GM21381 (cell line): Measurements from ENCODE around the gene DYNLT4.
"Not testable (repeated sequence)": the region's sequence is repeated elsewhere in the genome, so short reads cannot be mapped to it uniquely, and the experiment has no call there.

Experiments used
- ATAC-seq: cut with Tn5 transposase; IDR thresholded peaks from one replicate; pipeline ENCODE4 v1.9.1; 2021; ENCODE audit warnings: mild to moderate bottlenecking, moderate library complexity; ENCODE audit not compliant: unreplicated experiment

Gene DYNLT4

DNA sequence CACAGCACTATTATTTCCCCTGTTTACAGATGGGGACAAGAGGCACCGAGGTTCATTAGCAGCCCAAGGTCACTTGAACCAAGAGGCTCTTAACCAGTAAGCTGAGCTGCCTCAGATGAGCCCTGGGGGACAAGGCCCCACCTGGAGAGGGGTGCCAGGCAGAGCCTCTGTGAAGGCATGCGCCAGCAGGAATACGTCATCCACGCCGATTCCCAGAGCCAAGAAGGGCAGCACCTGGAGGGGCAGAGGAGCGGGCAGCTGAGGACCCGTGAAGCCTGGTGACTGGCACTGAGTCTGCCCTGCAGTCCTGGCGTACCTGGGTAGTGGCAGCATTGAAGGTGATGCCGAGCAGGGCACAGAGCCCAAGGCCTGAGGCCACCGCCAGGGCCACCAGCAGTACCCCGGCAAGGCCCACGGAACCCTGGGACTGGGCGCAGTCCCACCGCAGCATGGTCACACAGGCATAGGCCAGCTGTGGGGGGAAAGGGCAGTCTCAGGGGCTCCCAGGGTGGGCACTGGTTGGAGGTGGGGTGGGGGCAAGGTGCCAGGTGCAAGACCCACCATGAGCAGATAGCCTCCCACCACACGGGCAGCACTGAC is 21.8 kb upstream of the DYNLT4 start:
- ATAC-seq: no peak

DNA sequence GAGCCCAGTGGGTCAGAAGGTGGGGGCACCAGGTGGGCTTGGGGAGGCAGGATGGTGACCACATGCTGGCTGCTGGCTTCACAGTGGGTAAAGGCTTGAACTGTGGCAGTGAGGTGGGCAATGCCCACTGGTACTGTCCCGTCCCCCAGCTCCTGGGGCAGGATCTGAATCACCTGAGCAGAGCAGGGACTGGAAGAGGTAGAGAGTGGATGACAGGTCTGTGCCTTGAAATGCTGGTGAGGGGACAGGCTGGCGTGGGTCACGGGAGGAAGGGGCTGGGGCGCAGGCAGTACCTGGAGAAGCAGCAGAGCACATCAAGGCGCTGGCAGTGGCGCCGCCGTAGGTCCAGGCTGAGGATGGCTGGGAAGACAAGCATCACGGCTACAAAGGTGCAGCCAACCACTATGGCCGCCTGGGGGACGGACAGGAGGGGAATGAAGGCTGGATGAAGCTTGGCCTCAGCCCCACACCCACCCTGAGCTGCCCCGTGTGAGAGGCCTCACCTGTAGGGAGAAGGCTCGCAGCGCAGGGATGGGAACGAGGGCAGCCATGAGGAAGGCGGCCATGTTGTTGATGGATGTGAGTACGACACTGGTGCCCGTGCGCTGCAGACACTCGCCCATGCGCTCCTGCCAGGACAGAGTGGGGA is 21.0 kb upstream of the DYNLT4 start:
- ATAC-seq: no peak

DNA sequence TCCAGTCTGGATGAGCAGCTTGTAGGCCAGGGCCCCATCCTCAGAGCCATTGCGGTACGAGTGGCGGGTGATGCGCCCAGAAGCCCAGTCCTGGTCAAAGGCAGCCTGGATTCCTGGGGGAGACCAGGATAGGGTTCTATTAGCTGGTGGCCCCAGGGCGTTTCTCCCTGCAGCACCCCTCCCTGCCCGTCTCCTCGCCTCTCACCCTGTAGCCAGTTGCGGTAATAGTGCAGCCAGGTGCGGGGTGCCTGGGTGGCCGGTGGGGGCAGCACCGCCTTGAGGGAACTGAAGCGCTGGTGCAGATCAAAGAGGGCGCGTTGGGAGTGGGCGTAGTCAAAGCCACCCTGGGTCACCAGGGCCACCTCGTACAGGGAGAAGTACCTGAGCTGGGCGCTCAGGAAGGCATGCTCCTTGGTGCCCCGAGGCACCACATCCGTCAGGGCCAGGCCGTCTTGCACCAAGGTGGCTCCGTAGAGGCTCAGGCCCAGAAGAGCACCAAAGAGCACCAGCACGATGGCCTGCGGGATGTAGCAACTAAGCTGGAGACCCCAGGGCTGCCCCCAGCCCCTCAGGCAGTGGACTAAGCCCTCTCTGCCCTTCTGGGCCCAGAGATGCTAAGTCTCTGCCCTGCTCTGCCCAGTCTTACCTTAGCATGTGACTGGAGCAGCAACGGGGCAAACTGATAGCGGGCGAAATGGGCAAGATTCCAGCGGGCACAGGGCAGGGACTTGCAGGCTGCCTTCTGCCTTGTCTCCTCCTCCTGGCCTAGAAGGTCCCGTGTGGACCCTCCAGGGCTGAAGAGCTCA is 20.2 kb upstream of the DYNLT4 start:
- ATAC-seq: no peak

DNA sequence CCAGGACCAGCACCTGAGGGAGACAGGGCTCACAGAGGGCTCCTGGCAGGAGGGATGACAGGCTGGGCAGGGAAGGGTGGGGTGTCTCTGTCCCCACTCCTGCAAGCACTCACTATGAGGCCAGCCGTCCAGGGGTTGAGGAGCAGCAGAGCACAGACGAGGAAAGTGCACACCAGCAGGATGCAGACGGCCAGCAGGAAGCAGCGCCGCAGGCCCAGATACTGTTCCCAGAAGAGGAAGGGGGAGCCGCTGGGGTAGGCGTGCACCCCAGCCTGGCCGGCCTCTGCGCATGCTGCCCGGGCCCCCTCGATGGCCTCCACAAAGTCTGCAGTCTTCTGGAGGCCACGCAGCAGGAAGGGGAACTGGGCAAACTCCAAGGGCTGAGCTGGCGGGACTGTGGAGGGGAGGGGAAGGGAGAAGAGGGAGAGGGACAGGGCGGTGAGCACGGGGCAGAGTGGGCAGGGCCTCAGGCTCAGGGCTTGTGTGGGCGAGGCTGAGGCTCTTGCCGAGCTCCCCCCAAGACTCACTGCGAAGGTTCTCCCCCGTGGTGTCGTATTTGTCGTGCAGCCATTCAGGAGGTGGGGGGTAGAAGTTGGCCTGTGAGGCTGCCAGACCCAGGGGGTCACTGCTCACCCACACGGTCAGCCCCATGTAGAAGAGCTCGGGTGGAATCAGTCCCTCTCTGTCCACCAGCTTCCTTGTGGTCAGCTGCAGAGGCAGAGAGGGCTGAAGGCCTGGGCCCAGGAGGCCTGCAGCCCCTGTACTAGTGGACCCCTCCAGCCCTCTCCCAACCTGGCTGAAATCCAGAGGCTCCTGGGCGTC is 19.4 kb upstream of the DYNLT4 start:
- ATAC-seq: no peak

DNA sequence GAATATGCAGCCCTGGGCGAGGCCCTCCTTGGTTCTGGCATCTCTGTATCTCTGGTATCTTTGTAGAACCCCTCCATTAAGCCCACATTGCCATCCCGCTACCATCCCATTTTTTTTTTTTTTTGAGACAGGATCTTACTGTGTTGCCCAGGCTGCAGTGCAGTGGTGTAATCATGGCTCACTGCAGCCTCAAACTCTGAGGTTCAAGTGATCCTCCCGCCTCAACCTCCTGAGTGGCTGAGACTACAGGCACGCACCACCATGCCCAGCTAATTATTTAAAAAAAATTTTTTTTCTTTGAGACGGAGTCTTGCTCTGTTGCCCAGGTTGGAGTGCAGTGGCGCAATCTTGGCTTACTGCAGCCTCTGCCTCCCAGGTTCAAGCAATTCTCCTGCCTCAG is 17.2 kb upstream of the DYNLT4 start:
- not testable (repeated sequence) for ATAC-seq

DNA sequence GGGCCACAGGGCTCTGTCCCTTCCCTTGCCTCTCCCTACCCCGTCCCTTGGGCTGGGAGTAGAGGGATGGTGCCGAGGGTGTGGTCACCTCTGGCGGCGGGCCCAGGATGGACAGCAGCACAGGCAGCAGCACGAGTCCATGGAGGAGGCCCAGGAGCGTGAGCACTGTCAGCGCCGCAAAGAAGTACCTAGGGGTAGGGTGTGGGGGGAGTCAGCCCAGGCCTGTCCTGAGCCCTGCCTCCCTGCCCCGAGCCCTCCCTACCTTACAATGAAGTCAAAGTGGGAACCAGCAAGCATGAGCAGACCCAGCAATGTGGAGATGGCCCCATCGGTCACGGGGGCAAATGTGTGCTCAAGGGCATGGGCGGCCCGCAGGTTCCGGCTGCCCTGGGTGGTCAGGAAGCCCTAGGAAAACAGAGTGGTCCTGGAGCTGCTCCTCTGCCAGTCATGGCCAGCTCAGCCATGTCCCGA is 15.9 kb upstream of the DYNLT4 start:
- ATAC-seq: no peak

DNA sequence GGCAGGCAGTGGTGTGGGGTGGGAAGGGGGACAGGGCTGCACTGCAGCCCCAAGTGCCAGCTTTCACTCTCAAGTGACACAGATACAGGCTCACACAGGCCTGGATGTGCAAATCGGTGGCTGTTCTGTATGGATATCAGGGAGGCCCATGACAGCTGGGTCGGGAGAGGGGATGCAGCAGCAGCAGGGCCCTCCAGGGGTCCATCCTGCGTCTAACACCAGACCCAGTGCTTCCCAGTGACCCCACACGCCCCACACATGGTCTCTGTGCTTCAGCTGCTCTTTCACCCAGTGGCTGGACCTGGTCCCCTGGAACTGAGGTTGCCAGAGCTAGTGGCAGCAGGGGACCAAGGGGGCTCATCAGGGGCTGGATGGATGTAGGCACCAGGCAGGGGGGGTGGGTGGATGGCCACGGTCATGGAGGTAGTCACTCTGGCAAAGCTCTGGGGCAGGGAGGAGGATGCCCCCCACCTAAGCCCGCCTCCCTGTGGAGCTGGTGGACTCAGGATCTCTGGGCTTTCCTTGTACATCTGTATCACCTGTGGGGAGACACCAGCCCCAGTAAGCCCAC is 15.1 kb upstream of the DYNLT4 start:
- no peak for ATAC-seq

DNA sequence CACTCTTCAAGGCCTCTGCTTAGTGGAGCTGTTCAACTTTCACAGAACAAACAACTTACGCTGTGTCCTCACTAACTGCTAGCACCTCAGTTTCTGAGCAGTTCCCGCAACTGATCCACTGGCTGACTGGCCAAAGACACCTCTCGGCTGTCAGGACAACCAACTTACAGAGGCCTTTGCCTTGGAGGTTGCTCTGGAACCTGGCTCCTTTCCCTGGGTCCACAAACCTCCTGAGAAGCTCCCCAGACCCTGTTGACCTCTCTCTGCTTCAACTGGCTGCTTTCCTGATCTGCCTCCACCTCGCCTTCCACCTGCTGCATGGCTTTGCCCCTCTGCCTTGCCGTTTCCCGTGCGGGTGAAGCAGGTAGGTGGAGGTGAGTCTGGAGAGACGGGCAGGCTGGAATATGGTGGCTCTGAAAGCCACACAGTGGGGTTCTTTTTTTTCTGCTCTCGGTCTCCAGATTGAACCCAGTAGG is 14.1 kb upstream of the DYNLT4 start:
- ATAC-seq: no peak

DNA sequence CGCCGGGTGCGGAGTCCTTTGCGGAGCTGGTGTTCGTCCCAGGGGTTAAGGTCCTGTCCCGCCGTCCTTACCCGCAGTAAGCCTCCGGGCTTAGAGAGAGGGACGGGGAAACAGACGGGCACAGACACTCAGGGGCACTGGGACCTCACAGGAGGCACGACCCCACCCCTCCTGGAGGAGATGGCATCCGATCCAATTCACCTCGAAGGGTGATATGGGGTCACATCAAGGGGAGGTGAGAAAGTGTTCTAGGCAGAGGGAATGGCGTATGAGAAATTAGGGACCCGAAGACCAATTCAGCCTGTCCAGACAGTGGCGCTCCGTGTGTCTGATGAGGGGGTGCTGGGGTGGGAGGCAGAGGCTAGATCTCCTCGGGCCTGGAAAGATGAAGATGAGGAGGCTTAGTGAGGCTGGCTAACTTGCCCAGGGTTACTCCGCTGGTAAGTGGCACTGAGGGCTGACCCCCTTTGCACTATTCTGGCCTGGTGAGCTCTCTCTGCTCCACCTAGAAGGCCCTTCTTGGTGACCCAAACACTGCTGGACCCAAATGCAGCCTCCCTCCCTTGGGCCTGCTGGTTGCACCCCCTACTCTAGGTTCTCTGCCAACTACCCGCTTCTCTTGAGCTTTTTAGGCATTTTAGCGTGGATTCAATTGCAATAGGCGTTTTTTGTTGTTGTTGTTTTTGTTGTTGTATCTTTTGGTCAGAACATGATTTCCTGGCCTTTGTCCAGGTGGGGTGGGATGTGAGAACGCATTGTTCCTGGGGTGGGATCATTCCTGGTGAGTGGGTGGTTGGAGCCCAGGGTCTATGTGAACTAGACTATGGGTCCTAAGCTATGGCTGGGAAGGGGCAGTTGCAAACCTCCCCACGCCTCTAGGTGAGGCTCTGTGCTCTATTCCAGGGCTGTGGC is 13.4 kb upstream of the DYNLT4 start:
- no peak for ATAC-seq

DNA sequence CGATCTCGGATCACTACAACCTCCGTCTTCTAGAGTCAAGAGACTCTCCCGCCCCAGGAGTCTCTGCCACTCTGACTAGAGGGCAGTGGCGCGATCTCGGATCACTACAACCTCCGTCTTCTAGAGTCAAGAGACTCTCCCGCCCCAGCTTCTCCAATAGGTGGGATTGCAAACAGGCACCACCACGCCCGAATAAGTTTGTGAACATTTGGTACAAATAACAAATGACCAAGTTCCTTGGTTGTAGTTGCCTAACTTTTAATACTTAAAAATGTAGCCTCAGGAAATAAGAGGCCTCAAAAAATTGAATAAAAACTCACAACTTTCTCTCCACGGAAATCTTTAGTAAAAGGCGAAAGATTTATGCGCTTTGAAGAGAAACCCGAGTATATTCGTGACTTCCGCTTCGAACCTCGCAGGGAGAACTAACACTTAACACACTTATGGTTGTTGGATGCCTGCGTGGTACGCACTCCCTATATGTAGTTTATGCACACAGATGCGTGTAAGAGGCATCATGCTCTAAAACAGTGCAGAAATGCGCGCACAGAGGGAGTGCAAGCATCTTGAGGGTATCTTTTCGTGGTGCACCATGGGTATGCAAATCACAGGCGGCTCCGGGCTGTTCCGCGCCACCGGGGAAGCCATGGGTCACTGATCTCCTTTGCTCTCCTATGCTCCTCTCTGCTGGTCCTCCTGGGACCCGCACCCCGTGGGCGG is 12.6 kb upstream of the DYNLT4 start:
- peak; percentile 79 for ATAC-seq

DNA sequence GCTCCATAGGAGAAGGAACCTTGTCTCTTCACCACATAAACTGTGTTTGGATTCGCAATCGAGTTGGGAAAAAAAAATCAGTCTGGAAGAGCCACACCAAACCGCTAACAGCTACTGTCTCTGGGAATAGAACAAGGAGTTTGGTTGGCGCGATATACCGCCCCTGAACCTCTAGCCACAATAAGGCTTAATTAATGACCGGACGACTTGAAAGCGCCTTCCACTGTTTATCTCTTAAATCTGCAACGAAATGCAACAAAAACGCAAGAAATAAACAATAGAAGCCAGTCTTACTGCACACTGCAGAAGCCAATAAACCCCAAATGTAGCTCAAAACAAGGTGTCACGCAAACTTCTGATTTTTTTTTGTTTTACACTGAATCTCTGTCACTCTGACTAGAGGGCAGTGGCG is 12.1 kb upstream of the DYNLT4 start:
- no peak for ATAC-seq

DNA sequence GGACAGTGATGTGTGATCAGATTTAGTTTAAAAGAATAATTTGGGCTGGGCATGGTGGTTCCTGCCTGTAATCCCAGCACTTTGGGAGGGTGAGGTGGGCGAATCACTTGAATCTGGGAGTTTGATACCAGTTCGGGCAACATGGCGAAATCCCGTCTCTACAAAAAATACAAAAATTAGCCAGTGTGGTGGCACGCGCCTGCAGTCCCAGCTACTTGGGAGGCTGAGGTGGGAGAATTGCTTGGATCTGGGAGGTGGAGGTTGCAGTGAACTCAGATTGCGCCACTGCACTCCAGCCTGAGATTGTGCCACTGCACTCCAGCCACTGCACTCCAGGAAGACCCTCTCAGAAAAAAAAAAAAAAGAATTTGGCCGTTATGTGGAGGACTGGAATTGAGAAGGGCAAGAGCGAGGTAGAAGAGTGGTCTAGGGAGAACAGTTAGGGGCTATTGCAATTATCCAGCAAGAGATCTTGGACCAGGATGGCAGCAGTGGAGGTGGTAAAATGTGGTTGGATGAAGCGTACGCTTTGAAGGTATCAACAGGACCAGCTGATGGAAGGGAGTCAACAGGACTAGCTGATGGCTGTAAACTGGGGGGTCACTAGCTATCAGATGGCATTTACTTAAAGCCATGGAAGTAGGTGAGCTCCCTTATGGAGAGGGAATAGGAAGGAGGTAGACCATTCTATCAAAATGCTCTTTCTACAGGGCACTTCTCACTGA is 10.8 kb upstream of the DYNLT4 start:
- ATAC-seq: no peak

DNA sequence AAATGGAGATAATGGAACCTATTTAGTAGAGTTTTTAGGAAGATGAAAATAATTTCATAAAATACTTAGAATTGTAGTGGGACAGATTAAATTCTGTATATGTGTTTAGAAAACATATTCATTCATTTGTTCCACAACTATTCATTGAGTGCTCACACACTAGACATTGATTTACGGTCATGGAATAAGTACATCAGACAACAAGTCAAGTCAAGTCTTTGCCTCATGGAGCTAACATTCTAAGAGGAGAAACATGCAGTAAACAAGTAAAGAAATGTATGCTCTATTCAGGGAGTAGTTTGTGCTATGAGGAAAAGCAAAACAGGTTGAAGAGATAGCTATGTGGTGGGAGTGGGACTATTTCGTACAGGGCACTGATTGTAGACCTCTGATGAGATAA is 10.2 kb upstream of the DYNLT4 start:
- no peak for ATAC-seq

DNA sequence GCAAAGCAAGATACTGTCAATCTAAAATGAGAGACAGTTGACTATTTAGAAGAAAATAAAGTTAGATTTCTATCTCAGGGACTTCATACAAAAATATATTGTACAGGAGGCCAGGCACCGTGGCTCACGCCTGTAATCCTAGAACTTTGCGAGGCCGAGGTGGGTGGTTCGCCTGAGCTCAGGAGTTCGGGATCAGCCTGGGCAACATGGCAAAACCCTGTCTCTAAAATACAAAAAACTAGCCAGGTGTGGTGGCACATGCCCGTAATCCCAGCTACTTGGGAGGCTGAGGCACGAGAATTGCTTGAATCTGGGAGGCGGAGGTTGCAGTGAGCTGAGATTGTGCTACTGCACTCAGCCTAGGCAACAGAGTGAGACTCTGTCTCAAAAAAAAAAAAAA is 8.8 kb upstream of the DYNLT4 start:
- ATAC-seq: not testable (repeated sequence)

DNA sequence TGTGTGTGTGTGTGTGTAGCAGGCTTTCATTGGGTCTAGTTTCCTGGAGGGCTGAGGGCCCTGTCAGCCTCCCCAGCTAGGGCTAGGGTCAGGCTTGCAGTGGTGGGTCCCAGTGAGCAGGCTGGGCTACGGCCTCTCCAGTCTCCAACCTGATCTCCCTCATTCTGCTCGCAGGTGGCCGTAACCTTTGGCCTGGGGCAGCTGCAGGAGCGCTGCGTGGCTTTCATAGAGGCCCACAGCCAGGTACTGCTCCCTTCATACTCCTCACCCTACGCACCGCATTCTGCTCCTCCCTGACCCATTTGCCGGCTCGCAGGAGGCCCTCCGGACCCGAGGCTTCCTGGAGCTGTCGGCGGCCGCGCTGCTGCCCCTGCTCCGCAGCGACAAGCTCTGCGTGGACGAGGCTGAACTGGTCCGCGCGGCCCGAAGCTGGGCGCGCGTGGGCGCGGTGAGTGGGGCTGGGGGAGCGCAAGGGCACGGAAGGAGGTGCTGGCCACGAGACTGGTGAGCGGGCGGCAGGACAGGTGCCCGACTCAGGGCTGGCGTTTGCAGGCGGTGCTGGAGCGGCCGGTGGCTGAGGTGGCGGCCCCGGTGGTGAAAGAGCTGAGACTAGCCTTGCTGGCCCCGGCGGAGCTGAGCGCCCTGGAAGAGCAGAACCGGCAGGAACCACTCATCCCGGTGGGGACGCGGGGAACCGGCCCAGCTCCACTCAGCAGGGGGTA is 5.8 kb upstream of the DYNLT4 start:
- no peak for ATAC-seq

DNA sequence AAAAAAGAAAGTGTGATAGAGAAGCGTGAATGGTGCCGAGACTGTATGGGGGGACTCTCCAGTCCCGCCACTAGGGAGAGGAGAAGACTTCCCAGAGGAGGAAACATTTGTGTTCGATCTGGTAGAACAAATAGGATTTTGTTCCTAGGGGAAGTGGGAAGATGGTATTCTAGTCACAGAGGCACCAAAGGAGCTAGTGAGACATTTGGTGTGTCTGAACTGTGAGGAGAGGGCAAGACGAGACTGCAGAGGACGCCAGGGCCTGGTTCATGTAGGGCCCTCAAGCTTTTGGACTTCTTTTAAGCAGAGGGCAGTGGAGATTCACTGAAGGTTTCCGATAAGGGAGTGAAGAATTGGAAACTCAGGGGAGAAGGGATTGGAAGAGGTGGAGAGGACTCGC is 4.1 kb upstream of the DYNLT4 start:
- ATAC-seq: no peak

DNA sequence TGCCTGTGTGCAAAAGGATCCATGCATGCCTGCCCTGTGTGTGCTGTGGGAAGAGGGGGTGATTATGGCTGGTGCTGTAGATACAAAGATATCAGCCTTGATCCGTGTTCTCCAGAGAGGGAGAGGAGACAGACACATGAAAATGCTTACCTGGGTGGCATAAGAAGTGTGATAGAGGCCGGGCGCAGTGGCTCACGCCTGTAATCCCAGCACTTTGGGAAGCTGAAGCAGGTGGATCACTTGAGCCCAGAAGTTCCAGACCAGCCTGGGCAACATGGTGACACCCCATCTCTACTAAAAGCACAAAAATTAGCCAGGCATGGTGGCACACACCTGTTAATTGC is 3.6 kb upstream of the DYNLT4 start:
- ATAC-seq: not testable (repeated sequence)
